GM18505 (cell line): ENCODE data around the gene SYVN1.
"Not testable (repeated sequence)": the region's sequence is repeated elsewhere in the genome, so short reads cannot be mapped to it uniquely, and the experiment has no call there.

Source experiments
- ATAC-seq: cut with Tn5 transposase; IDR thresholded peaks from one replicate; pipeline ENCODE4 v1.9.1; 2021; ENCODE audit not compliant: unreplicated experiment
- POLR2A ChIP-seq: IDR thresholded peaks from 4 replicates; pipeline ENCODE4 v1.6.1; 2011; ENCODE audit warnings: borderline replicate concordance; ENCODE audit not compliant: insufficient read depth, insufficient read length; ENCODE audit errors: extremely low read depth

The SYVN1 gene

GRCh38 chr11:65134240-65134951, at the start of gene SYVN1:
TSS of gene SYVN1 (minus strand) at chr11:65134519. CDS start at chr11:65133601, 918 bp downstream.
- peak; percentile 54 for ATAC-seq
- peak; percentile 90 for TF ChIP-seq POLR2A

- TF ChIP-seq POLR2A: no peak
- no peak for ATAC-seq
Measured at GRCh38 chr11:65183201-65183891, 49.0 kb upstream of the SYVN1 start.

- TF ChIP-seq POLR2A: no peak
- no peak for ATAC-seq
Measured at GRCh38 chr11:65182258-65183170, 48.2 kb upstream of the SYVN1 start.

GRCh38 chr11:65181569-65182257, 47.4 kb upstream of the SYVN1 start, which contains the start of gene CAPN1:
TSS of gene CAPN1 (plus strand) at chr11:65181928. CDS start at chr11:65182702, 774 bp downstream.
- peak; percentile 21 for TF ChIP-seq POLR2A
- peak; percentile 38 for ATAC-seq

- peak; percentile 56 for ATAC-seq
- TF ChIP-seq POLR2A: peak; percentile 50
Measured at GRCh38 chr11:65180877-65181568, 46.7 kb upstream of the SYVN1 start.

GRCh38 chr11:65174571-65175010, 40.3 kb upstream of the SYVN1 start:
- ATAC-seq: not testable (repeated sequence)

GRCh38 chr11:65172600-65172999, 38.3 kb upstream of the SYVN1 start:
- no peak for TF ChIP-seq POLR2A
- no peak for ATAC-seq

GRCh38 chr11:65170058-65170534, 35.8 kb upstream of the SYVN1 start, which contains the start of gene SPDYC:
TSS of gene SPDYC (plus strand) at chr11:65170233. CDS start at chr11:65171358, 1,125 bp downstream.
- ATAC-seq: no peak

GRCh38 chr11:65169164-65169641, 34.9 kb upstream of the SYVN1 start:
- no peak for ATAC-seq
- no peak for TF ChIP-seq POLR2A

More at GRCh38 chr11:65170058-65170534, 35.8 kb upstream of the SYVN1 start, which contains the start of gene SPDYC:
- no peak for TF ChIP-seq POLR2A

- TF ChIP-seq POLR2A: no peak
- no peak for ATAC-seq
Measured at GRCh38 chr11:65167656-65168055, 33.3 kb upstream of the SYVN1 start.

- no peak for TF ChIP-seq POLR2A
- no peak for ATAC-seq
Measured at GRCh38 chr11:65166893-65167292, 32.6 kb upstream of the SYVN1 start.
